CD4-positive, alpha-beta T cell treated with Interleukin-15 for 1 hour (primary cell): ENCODE results near the gene CBX5.
"Not testable (repeated sequence)": the region's sequence is repeated elsewhere in the genome, so short reads cannot be mapped to it uniquely, and the experiment has no call there.

ENCODE experiments used
- DNase-seq: peaks from one replicate; pipeline ENCODE4 v3.0.0-alpha.2; 2020

The CBX5 gene

DNA sequence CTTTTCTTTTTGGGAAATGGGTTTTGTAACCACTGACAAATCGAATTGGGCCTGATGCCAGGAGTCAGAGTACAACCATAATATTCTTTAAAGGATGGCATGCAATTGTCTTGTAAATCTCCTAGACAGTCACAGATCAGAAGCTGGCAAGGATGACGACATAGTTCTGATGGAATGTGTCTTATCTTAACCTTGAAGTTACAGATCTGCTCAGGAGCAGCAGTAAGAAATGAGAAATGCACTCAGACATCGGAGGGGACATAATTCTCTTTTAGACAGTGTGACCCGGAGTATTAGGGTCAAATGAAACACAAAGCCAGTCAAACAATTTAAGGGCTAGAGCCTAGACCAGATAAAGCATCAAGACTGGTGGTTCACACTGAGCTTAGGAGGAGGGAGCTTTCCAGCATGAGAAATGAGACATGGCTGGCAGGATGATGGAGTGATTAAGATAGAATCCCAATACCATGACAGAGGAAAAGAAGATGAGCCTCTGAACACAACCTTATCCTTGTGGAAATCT, 17.5 kb downstream of the CBX5 start:
- DNase-seq, result no peak

DNA sequence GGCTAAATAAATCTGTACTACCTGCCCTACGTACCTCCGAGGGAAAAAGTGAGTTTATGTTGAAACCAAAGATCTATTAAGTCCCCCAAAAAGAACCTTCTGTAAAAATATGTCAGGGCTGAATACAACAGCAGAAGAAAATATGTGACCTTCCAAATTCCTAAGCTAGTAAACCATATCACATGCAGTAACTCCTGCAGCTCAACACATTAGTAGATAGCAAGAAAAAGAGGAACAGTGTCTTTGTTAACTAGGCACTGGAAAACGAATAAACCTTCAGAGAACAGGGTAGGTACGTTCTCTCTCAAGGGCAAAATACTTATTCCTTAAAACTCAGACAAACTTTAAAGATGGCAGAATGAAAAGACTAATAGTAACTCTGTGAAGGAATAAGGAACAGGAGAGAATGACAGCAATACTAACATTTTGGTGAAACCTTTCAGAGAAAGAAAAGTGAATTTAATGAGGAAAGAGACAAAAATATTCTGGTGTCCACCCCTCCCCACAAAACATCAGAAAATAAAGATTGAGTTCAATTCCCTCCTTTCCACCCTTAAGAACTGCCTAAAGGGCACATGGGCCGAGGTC, 18.0 kb downstream of the CBX5 start:
- no peak for DNase-seq

DNA sequence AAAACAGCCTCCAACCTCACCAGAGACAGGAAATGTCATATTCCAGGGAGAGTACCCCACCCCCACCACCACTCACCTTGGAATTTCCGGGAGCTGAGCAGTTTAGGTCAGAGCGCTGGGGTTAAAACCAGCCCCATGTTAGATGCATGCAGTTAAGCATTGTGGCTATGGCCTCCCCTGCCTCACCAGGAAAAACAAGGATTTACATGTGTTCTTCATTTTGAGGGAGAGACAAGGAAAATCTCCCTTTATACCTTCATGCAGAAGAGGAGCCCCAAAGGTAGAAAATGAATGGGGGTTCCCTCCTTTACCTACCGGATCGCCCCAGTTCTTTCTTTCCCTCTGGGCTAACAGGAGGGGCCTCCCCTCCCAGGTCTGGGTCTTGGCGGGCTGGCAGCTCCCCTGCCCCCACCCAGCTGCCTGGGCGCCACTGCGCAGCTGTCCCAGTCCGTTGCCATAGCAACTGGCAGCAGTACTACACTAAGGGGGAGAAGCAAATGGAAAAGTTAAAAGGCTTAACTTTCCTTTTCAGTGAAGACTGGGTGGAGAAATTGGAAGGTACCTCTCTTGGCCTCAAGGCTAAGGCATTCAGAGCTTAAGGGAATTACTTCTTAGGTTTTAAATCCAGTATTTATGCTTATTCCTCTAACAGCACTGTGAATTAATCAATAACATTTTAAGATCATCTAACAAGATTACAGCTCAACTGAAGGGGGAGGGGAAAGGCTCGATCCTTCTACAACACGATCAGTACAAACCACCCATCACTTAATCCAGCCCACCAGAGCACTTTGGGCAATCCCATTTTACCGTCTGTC, 20.5 kb downstream of the CBX5 start:
- DNase-seq, result peak; percentile 79

DNA sequence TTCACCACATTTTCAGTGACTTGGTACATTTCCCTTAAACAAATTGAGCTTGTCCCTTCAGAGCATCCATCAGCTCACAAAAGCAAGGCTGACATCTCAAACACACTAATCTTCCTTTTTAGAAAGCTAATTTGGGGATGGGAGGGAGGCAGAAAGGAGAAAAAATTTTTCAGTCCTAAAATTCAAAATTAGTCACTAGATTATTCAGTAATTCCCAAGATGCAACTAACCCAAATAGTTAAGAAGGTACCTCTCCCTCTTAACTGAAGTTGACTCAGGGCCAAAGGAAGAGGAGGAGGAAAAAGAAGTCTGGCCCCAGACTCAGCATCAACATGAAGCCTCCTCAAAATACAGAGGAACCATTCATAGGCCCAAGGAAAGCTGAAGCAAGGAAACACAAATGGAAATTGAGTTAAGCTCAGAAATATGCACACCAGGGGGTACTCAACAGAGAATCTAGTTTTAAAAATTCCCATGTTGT, 21.7 kb downstream of the CBX5 start:
- no peak for DNase-seq

DNA sequence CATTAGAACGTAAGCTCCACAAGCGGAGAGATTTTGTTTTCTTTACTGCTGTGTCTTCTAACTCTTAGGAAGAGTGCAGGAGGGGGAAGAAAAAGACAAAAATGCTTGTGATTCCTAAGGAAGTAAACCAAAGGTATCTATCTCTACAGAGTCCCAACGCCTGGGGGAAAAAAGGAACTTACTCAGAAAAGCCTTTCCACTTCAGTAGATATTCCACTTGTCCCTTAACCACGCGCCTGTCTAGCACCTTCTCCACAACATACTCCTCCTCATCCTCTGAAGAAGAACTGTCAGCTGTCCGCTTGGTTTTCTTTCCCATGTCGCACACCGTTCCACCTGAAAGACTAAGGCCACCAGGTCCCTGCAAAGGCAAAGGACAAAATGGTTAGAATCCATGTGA, 22.6 kb downstream of the CBX5 start:
- no peak for DNase-seq

DNA sequence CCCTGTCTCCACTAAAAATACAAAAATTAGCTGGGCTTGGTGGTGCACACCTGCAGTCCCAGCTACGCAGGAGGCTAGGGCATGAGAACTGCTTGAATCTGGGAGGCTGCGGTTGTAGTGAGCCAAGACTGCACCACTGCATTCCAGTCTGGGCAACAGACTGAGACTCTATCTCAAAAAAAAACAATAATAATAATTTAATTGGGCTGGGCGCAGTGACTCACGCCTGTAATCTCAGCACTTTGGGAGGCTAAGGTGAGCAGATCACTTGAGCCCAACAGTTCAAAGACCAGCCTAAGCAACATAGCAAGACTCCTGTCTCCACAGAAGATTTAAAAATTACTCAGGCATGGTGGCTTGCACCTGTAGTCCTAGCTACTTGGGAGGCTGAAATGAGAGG, 26.7 kb downstream of the CBX5 start:
- DNase-seq, result no peak

DNA sequence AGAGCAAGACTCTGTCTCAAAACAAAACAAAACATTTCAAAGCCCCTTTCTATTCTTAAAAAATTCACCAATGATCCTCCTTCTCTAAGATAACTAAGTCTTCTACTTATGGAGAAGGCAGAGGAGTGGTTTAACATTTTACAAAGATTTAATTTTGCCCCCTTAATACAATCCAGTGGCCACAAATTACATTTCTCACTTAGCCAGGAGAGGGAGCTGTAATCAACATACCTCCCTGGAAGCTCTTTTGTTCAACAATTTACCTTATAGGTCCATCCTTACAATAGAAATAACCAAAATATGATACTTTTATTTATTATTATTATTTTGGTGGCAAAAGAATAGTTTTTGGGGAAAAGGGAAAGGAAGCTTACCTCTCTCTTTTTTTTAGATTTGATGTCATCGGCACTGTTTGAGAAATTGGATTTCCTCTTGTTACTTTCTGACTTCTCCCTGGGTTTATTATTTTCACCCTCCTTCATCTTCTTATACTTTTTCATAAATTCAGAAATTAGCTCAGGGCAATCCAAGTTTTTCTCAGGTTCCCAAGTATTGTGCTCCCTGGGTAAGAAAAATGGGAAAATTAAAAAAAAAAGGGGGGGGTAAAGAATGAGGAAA, 28.1 kb downstream of the CBX5 start:
- no peak for DNase-seq

DNA sequence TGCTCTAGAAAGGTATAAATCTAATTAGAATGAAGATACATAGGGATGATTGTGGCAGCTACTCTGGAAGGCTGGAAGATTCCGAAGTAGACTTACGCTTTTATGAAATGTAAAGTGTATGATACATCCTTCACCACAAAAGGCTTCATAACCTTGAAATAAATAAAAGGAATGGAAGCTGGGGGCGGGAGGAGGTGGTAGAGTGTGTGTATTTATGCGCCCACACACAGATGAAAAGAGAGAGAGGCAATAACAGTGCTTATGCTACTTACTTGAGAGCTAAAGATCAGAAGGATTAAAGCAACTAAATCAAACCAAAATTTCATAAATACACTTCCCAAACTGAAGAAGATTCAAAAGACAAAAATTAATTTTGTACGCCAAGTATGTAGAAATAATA, 30.4 kb downstream of the CBX5 start:
- no peak for DNase-seq

DNA sequence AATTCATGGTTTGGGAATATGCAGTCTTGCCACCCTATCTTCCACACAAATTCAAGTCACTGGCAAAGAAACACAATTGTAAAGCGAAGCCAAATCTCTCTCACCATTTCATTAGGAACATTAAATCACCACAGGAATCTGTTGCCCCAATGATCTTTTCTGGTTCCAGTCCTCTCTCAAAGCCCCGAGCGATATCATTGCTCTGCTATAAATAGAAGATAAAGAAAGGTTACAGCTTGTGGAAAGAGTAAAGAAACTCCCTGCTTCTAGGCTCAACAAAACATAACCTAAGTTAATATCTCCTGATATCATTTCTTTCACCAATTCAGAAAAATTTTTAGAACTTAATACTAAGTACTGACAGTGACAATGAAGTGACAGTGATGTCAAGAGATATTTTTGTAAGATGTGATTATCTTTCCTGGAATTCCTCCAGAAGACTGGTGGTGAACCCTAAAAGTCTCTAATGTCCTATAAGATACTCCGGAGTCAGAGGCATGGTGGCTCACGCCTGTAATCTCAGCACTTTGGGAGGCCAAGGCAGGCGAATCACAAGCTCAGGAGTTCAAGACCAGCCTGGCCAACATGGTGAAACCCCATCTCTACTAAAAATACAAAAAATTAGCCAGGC, 33.8 kb downstream of the CBX5 start:
- DNase-seq, result no peak

DNA sequence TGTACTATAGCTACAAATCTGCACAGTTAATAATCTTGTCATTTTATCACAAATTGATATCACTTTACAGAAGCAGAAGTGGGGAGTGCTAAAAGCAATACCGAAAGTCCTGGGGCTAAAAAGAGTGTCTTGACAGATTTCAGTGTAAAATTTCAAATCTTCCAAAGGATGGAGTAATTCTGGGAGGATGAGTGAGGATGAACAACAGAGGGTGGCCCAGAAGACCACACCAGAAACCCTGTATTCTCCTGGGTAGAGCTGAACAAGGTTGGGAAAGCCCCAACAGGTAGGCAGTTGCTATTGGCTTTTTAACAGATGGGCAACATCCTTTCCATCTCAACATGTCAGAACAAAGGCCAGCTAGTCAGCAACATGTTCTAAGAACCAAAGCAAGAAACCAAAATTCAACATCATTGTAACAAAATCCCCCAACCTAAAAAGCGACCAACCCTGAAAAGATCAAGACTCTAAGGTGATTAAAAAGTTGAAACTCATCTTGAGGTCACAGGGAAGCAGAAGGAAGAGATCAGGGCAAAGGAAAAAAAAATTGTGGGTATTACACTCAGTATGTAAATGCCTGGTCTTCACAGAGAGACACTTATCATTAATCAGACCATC, 38.8 kb downstream of the CBX5 start:
- no peak for DNase-seq

DNA sequence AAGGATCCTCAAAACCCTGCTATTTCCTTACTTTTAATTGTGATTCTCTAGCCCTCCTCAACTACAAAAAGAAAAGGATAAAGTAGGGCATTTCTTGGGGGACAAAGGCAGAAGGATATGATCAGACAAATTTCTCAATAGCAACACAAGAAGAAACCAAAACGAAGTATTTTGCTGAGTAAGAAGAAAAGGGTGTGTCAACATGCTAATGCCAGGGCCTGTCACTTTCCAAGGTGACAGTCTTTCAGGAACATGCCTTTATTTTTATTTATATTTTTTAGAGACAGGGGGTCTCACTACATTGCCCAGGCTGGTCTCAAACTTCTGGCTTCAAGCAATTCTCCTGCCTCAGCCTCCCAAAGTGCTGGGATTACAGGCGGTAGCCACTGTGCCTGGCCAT, 39.8 kb downstream of the CBX5 start:
- no peak for DNase-seq

DNA sequence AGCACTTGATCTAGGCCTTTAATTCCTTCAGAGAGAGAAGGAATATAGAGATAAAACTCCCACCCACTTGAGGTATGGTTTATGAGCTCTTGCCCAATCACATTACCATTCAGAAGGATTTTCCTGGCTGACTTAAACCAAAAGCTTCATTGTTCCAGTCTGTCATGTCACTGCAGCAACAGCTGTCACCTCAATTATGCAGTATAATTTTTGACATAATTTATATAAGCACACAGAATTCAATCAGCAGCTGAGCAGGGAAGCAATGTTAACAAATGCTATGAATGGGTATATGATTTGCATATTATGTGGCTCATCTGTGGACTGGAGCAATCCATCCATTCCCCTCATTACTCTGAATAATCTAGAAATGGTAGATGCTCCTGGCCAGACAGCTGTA, 40.3 kb downstream of the CBX5 start:
- no peak for DNase-seq

DNA sequence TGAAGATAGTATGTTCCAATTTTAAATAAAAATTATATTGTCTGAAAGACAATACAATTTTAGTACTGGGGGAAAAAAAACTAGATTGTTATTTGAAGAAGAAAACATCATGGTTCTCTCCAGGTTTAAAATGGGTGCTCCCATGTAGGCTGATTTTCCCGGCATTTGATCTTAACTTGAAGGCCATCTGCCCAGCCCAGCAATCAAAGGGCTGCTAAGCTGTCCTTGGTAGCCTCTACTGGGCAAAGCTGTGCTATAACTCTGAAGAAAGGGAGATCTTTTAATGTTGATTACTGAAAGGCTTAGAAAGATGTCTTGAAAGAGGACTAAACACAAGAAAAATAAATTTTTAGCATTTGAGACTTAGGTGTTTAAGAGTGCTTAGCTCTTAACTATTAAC, 41.4 kb downstream of the CBX5 start:
- DNase-seq, result no peak

DNA sequence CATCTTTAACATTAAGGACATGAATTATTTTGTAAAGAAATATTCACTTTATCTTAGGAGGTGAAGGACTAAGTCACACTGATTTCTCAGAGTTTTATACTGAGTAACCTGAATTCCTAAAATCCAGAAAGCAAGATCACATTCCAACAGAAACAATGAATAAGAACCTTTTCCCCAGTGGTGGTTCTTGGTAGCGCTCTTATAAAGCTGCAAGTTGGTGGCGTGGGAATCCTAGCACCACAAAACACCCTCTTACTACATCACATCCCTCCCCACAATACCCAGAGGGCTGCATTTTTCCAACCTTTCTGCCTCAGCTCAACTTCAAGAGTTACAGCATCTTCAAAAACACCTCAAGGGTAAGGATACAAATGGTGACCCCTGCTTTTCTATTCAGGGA, 47.1 kb downstream of the CBX5 start:
- no peak for DNase-seq

DNA sequence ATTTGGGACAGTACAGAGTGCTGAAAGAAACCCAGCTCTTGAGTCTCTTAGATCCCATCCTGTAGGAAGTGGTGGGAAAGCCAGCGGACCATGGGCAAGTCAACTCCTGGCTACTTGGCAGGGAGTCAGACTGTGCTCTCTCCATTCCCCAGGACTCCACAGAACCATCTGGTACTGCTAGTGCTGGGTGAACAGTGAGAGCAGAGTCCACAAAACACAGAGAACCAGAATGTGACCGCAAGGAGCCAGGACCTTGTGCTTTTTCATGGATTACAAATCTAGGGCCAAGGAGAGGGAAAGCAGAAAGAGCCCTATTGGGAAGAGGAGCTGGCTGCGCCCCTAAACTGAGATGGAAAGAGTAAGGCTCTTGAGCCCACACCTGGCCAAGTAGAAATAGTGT, 48.7 kb downstream of the CBX5 start:
- not testable (repeated sequence) for DNase-seq

DNA sequence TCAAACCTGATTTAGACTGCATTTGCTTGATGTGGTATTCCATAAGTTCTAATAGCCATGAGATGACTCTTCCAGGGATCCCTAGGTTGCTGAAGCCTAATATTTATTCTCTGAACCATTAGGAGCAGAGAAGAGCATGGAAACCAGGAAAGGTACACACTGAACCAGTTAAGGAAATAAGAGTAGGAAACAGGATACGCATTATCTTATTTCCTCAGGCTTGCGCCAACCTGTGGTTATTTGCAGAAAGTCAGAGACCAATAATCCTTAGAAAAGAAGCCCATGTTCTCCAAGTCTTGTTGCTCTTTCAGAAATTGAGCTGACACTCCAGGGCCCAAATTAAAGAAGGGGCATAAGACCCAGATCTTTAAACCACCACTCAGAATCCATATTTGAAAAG, 49.4 kb downstream of the CBX5 start:
- no peak for DNase-seq

DNA sequence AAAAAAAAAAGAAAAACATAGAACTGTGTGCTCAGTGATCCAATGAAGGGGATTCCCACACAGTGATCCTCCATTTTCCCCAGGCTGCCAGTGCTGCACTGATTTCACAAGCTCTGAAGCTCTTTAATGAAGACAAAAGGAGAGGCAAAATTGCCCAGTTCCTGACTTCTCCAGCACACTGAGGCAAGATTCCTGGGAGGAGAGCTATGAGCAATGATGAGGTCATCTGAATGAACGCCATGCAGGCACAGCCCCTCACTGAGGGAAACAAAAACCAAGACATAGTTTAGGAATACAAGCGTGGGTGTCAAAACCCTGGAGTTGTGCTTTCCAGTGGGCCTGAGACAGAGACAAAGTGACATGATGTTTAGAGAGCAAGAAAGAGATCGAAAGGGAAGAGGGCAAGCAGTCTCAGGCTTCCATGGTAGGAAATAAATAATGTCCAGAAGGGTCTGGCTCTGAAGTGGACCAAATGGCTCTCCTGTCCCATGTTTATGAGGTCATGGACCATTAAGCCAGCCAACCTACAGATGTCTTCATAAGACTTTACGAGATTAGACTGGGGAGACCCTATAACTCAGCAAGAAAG, 50.2 kb downstream of the CBX5 start:
- DNase-seq, result no peak

DNA sequence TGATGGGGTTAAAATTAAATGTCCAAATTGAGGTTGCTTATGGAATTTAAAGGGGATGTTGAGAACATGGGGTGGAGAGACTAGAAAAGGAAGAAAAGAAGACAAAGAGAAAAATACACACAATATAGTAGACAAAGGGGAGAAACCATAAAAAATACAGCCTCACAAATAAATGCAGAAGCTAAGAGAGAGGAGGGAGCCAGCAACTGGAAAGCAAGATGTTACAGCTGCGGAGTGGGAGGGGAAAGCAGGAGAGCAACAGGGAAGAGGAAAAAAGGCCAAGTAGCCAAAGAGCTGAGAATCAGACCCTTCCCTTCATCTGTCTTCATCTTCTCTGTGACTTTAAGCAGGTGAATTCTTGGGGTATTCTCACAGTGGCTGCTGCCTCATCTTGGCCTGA, 51.5 kb downstream of the CBX5 start:
- no peak for DNase-seq

DNA sequence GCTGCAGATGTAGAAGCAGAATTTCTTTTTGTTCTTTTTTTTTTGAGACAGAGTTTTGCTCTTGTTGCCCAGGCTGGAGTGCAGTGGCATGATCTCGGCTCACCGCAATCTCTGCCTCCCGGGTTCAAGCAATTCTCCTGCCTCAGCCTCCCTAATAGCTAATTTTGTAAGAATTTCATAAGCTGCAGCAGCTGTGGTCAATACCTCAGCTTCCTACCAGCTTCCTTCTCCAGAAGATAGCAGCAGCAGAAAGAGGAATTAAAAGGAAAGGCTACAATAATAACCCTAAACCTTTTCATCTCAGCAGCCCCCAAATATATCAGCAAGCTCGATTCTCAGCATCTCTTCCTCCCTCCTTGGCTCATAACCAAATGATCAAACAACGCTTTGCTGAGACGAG, 52.0 kb downstream of the CBX5 start:
- DNase-seq, result not testable (repeated sequence)

DNA sequence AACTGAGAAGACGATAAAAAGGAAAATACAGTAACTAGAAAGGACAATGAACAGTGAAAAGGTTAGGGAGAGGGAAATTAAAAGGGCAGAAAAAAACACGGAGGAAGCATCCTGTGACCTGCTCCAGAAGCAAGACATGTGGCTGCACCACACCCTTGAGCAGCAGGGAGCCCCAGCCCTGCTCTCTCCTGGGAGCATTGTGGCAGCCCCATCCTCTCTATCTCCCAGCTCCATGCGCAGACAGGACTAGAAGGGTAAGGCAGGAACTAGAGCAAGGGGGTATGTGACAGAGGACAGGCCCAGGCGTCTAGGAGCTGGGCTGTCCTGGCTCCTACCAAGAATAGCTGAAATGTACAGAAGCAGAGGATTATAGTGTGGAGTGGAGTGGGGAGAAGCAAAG, 52.5 kb downstream of the CBX5 start:
- no peak for DNase-seq

DNA sequence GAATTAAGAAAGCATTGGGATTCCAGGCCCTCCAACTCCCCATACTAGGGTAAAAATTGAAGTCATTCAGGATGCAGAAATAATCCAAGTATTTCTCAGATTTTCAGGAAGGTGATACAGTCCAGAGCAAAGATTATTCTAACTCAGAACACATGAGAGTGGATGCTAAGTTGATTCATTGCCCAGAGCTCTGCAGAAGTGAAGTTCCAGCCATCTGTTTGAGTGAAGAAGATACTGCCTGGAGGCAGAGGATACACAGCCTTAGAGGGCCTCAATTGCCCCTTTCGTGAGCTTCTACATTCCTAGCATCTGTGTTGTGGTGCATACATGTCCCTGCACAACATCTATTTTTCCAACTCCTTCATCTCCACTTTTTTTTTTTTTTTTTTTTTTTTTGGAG, 54.3 kb downstream of the CBX5 start:
- DNase-seq, result no peak

DNA sequence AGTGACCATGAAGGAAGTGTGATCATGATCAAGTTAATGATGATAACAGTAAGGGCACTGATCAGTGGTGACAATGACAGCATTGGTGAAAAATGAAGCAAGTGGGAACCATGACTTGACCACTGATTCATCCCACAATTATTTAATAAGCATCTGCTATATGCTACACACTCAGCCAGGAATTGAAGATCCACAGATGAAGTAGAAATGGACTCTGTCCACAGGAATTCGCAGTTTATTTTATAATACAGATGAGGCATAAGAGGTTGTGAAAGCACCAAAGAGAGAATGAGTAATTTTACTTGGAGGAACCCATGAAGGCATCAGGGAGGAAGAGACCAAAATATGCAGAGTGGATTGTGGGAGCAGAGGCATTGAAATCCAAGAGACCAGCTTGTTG, 57.3 kb downstream of the CBX5 start:
- DNase-seq, result no peak
